GM18867 (cell line): ENCODE data around the gene SLC5A1.
"Not testable (repeated sequence)": the region's sequence is repeated elsewhere in the genome, so short reads cannot be mapped to it uniquely, and the experiment has no call there.

ENCODE experiments used
- ATAC-seq: cut with Tn5 transposase; IDR thresholded peaks from one replicate; pipeline ENCODE4 v1.9.1; 2021; ENCODE audit warnings: mild to moderate bottlenecking, moderate library complexity; ENCODE audit not compliant: unreplicated experiment

The SLC5A1 gene

GRCh38 chr22:32083814-32084213, 40.8 kb downstream of the SLC5A1 start:
- ATAC-seq: no peak

GRCh38 chr22:32088084-32088483, 45.0 kb downstream of the SLC5A1 start:
- ATAC-seq: no peak

GRCh38 chr22:32097018-32097417, 54.0 kb downstream of the SLC5A1 start:
- no peak for ATAC-seq

DNA sequence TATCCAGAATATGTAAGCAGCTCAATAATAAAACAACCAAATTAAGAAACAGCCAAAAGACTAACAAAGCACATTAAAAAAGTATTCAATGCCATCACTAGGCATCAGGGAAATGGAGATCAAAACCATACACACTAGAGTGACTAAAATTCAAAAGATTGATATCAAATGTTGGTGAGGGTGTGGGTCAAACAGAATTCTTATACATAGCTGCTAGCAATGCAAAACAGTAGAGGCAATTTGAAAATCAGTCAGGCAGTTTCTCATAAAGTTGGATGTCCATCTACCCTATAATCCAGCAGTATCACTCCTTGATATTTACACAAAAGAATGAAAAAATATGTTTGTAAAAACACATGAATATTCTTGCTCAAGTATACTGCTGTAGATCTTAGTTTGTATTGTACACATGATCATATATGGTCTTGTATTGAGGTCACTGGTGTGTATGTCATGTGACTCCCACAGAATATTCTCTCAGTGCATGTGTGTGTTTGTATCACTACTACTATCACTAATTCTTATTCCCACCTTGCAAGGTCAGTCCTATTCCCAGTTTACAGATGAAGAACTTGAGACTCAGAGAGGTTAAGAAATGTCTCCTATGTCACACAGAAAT, 54.9 kb downstream of the SLC5A1 start:
- ATAC-seq: no peak

GRCh38 chr22:32100711-32101110, 57.6 kb downstream of the SLC5A1 start:
- ATAC-seq: no peak

DNA sequence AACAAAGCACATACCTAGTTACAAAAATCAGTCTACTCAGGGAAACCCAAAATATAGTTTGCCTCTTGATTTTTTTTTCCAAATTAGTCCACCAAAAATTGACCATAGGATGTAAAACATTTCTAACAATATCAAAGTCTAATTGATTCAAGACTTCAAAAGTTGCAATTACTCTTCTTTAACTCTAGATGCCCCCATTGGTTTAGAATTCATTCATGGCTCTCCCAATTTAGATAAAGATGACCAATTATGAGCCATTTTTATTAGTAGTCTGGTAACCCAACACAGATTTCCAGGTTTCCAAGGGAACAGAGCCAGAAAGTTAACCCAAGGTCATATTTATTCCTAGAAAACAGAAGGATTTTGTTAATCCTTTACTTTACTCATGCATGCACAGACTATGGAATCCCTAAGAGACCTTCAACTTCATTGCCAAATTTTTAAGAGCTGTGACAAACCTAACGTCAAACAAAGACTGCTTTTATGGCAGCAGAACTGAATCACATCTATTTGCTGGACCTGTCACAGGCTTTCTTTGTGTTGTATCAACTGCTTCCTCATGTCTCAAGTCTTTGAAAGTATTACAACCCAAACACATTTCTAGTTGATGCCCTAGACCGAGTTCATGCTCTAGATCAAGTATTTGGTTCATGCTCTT, 60.7 kb downstream of the SLC5A1 start:
- no peak for ATAC-seq

GRCh38 chr22:32106930-32107329, 63.9 kb downstream of the SLC5A1 start:
- ATAC-seq: no peak

DNA sequence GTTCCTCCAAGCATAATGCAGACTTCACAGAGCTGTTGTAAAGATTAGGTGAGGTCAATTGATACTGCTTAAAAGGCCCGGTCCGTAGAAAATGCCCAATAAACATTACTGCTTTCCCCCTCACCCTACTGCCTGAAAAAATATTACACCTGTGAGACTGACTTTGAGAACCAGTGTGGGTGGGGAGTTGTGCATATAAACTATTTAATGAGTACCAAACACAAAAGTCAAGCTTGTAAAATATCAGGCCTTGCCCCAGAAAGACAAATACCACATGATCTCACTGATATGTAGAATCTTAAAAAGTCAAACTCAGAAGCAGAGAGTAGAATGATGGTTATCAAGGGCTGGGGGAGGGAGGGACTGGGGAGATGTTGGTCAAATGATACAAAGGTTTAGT, 69.3 kb downstream of the SLC5A1 start:
- no peak for ATAC-seq

GRCh38 chr22:32119568-32120235, 76.6 kb downstream of the SLC5A1 start:
- ATAC-seq: no peak

GRCh38 chr22:32120603-32121002, 77.5 kb downstream of the SLC5A1 start:
- no peak for ATAC-seq

GRCh38 chr22:32122899-32123298, 79.8 kb downstream of the SLC5A1 start:
- ATAC-seq: no peak

DNA sequence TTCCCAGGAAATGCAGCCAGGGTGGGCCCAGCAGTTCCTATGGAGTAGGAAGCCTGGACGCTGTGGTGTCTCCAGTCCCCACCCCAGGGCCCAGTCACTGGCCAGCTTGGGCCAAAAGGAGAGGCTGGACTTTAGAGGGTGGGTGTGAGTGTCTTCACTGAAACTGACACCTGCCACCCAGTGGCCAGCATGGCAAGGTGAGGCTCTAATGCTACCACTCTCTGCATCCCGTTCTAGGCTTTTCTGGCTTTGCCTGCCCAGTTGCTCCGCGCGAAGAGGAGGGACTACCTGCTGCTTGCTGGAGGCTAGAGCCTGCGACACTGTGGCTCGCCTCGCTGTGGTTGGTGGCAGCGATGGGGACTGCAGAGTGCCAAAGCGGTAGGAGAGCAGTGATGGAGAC, 80.6 kb downstream of the SLC5A1 start:
- no peak for ATAC-seq

- no peak for ATAC-seq
Measured at GRCh38 chr22:32127904-32128303, 84.8 kb downstream of the SLC5A1 start.

- ATAC-seq: no peak
Measured at GRCh38 chr22:32130464-32130863, 87.4 kb downstream of the SLC5A1 start.

DNA sequence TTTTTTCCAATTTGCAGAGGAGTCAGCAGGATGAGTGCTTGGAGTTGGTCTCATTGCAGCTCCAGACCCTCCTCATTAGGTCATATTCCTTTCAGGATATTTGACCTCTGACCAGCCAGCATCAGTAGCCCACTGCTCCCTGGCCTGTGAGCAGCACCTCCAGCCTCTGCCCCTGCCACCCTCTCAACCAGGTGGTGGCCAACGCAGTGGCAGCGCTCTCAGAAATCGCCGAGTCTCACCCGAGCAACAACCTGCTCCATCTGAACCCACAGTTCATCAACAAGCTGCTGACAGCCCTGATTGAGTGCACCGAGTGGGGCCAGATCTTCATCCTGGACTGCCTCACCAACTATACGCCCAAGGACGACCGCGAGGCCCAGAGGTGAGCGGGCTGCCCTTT, 89.1 kb downstream of the SLC5A1 start:
- ATAC-seq: no peak

- ATAC-seq: no peak
Measured at GRCh38 chr22:32132783-32133182, 89.7 kb downstream of the SLC5A1 start.

GRCh38 chr22:32134796-32135195, 91.7 kb downstream of the SLC5A1 start:
- not testable (repeated sequence) for ATAC-seq

DNA sequence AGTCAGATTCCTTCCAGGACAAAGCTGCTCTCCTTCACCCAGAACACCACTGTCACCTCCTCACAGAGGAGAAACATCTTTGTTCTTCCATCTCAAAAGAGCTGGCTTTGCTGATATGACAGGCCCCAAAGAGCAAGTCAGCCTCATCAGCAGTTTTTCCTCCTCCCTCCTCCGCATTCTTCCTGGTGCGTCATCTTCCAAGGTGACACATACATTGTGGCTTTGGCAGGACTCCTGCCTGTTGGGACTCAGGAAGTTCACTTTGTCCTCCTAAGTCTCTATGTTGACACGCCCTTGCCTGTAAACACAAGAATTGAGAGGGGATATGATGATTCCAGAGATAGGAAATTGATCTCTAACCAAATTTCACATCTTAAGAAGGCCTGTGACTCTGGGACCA, 92.9 kb downstream of the SLC5A1 start:
- not testable (repeated sequence) for ATAC-seq

GRCh38 chr22:32136881-32137280, 93.8 kb downstream of the SLC5A1 start:
- not testable (repeated sequence) for ATAC-seq

DNA sequence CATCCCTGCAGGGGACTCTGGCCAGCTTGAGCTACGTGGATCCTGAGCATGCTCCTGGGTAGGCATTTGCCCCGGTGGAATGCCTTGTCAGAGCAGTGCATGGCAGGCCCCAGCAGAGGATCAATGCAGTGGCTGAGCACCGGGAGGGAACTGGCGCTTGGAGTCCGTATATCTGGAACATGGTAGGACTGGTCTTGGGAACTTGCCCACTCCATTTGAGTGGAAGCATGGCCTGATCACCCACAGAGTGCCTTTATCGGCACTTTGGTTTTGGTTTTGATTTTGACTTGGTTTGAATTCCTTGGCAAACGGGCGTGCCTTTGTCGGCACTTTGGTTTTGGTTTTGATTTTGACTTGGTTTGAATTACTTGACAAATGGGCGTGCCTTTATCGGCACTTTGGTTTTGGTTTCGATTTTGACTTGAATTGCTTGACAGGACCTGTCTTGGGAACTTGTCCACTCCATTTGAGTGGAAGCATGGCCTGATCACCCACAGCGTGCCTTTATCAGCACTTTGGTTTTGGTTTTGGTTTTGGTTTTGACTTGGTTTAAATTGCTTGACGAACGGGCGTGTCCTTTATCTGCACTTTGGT, 94.8 kb downstream of the SLC5A1 start:
- not testable (repeated sequence) for ATAC-seq

DNA sequence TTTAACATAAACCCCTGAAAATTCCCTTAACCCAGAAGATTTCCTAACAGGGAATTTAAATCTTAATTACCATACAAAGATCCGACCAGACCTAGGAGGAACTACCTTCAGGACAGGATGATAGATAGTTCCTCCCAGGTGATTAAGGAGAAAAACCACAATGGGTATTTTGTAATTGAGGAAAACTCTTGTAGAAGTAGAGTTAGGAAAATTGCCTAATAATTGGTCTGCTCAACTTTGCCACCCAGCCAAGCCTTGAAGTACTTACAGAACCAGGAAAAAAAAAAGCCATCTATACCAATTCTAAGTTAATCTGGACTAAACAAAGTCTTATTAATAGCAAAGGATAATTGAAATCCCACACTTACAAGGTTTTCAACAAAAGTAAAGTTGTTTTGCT, 95.5 kb downstream of the SLC5A1 start:
- not testable (repeated sequence) for ATAC-seq

GRCh38 chr22:32140688-32141087, 97.6 kb downstream of the SLC5A1 start:
- not testable (repeated sequence) for ATAC-seq
